Brain microvascular endothelial cell (primary cell): ENCODE data around the gene AMPD3.

ENCODE experiments used
- DNase-seq: peaks from one replicate; pipeline ENCODE4 v3.0.0-alpha.2; 2020
- H3K27ac ChIP-seq: fragments of 250-450 bp; sonication (Bioruptor Pico); 2 replicates; pipeline ENCODE4 v1.5.1; 2020; ENCODE audit warnings: mild to moderate bottlenecking, moderate library complexity
- H3K27me3 ChIP-seq: fragments of 250-450 bp; sonication (Bioruptor Pico); replicated peaks from 2 replicates; pipeline ENCODE4 v1.5.1; 2020; ENCODE audit warnings: mild to moderate bottlenecking
- H3K36me3 ChIP-seq: fragments of 250-450 bp; sonication (Bioruptor Pico); replicated peaks from 2 replicates; pipeline ENCODE4 v1.5.1; 2020; ENCODE audit warnings: mild to moderate bottlenecking
- H3K4me3 ChIP-seq: 2 replicates; pipeline ENCODE4 v1.5.1; 2011; ENCODE audit warnings: low read depth, mild to moderate bottlenecking, control low read depth, low read length, moderate library complexity
- CTCF ChIP-seq: IDR thresholded peaks from 2 replicates; pipeline ENCODE4 v1.5.1; 2011; ENCODE audit warnings: low read depth, mild to moderate bottlenecking, moderate library complexity, low read length, control low read depth, inconsistent platforms; ENCODE audit errors: missing control alignments
- in situ Hi-C: cut with HindIII; loops from 2 replicates; pipeline ENCODE4 v1.10.0; 2017; ENCODE audit warnings: low sequenced_read_pairs, low pct_ligation_motif_present

Gene AMPD3

GRCh38 chr11:10483584-10483983 is 28.5 kb downstream of the AMPD3 start:
- in situ Hi-C loops, result no loop called here
- Histone ChIP-seq H3K27me3 (no peaks in the 10 kb centered on the region), H3K4me3 (no peak overlapping the region), H3K27ac (no peak overlapping the region), H3K36me3 (no peaks in the 10 kb centered on the region)
- no peak for DNase-seq
- no peak for TF ChIP-seq CTCF

GRCh38 chr11:10484461-10485180 is 29.6 kb downstream of the AMPD3 start:
- H3K27ac ChIP-seq, result no peak overlapping the region
- in situ Hi-C loops, result no loop called here
- H3K27me3 ChIP-seq, result no peaks in the 10 kb centered on the region
- H3K36me3 ChIP-seq, result no peaks in the 10 kb centered on the region
- H3K4me3 ChIP-seq, result no peak overlapping the region
- TF ChIP-seq CTCF, result no peak
- no peak for DNase-seq

GRCh38 chr11:10485646-10486045 is 30.6 kb downstream of the AMPD3 start:
- in situ Hi-C loops, result no loop called here
- Histone ChIP-seq H3K27ac (no peak overlapping the region), H3K4me3 (no peak overlapping the region), H3K36me3 (no peaks in the 10 kb centered on the region), H3K27me3 (no peaks in the 10 kb centered on the region)
- DNase-seq, result no peak
- no peak for TF ChIP-seq CTCF

- no peak for DNase-seq
- H3K4me3 ChIP-seq, result no peak overlapping the region
- no peak overlapping the region for H3K27ac ChIP-seq
- H3K36me3 ChIP-seq, result no peaks in the 10 kb centered on the region
- no peaks in the 10 kb centered on the region for H3K27me3 ChIP-seq
- in situ Hi-C loops, result no loop called here
- TF ChIP-seq CTCF, result no peak
Observed at GRCh38 chr11:10486161-10486840, 31.2 kb downstream of the AMPD3 start.

GRCh38 chr11:10487002-10487647 is 32.1 kb downstream of the AMPD3 start:
- Histone ChIP-seq H3K27me3 (no peaks in the 10 kb centered on the region), H3K4me3 (no peak overlapping the region), H3K27ac (no peak overlapping the region), H3K36me3 (no peaks in the 10 kb centered on the region)
- DNase-seq, result no peak
- in situ Hi-C loops, result no loop called here
- TF ChIP-seq CTCF, result no peak
